ENCODE measurements around the gene PNPLA8. TPM values are rescaled to one million over a fixed set of nuclear protein-coding genes. Genes with fewer than 3 reads are reported as not detected.

Gene PNPLA8
- total RNA-seq, 1 donor from 2014 or later: 21.5 TPM

DNA sequence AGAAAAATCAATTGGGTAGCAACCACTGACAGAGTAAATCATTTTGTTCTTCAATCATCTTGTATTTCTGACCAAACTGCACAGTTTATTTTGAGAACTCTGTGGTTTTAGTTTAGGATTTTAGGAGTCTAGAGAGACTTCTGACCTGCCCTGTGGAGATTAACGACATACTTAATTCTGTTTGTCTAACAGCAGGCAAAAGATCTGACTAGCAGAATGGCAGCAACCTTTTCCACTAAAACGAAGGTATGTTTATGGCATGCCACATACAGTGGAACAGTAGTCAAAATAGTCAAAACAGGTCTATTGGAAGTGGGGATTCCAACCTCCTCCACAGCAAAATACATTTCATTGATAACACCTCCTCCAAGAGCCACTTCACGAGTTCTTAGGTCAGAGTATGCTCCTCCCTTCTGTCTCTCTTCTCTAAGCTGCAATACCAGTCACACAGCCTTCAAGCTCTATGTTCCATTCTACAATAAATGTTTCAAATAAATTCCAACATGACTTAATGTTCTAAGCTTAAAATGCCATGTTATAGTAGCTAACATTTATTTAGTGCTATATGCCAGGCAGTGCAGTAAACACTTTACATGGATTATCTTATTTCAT lies 104.1 kb downstream of the PNPLA8 start:
- DNase-seq (ENCODE audit: low spot score): no peak
- Mint-ChIP-seq H3K27me3 (ENCODE audit: low read depth) (peaks cover 27% of the 10 kb centered on the region), H3K27ac (no peak overlapping the region), H3K4me1 (ENCODE audit: low read depth) (peaks cover 10% of the 10 kb centered on the region), H3K9me3 (no peaks in the 10 kb centered on the region), H3K4me3 (ENCODE audit: low read depth) (no peak overlapping the region), H3K36me3 (ENCODE audit: low read depth) (no peaks in the 10 kb centered on the region)
- intact Hi-C loops (cut with micrococcal nuclease): no loop called here

Other genes with a start within 250 kb of the PNPLA8 start
- 0.05 TPM in 1 of 2 replicates, not detected in the other for gene NRCAM, start 69.7 kb downstream of the PNPLA8 start, total RNA-seq
- 33.8 and 35.4 TPM in 2 replicates for gene THAP5, start 43.6 kb upstream of the PNPLA8 start, total RNA-seq
- 19.4 and 19.9 TPM in 2 replicates for gene DNAJB9, start 43.7 kb upstream of the PNPLA8 start, total RNA-seq